Erythroblast (primary cell): ENCODE measurements around the gene GPA33.

Source experiments
- GATA1 ChIP-seq: IDR thresholded peaks from 2 replicates; pipeline ENCODE4 v1.6.1; 2011; ENCODE audit warnings: low read depth, mild to moderate bottlenecking, control low read depth, low read length, moderate library complexity
- POLR2A ChIP-seq: IDR thresholded peaks from 2 replicates; pipeline ENCODE4 v1.6.1; 2011; ENCODE audit warnings: mild to moderate bottlenecking, low read length

- TF ChIP-seq POLR2A (no peak), GATA1 (no peak)
Measured at GRCh38 chr1:167022384-167022783, 67.8 kb downstream of the GPA33 start.
